Measurements from ENCODE around the gene HECTD4.

- TF ChIP-seq POLR2A (IDR thresholded peaks at IDR 0.05), result no peak
- no peak for TF ChIP-seq CTCF (IDR thresholded peaks at IDR 0.05)
These were observed 174.8 kb downstream of the HECTD4 start for GRCh38 chr12:112207397-112207924.
